Astrocyte (in vitro differentiated cells and primary cell): ENCODE data around the gene OXNAD1. TPM values are rescaled to one million over a fixed set of nuclear protein-coding genes. Genes with fewer than 3 reads are reported as not detected.
A peak's percentile ranks its signal among the peaks of the same experiment; 100 is the strongest.

Source experiments
- DNase-seq: peaks from one replicate; pipeline ENCODE4 v3.0.0-alpha.2; 2010; ENCODE audit warnings: low read depth
- FAIRE-seq: peaks from 2 replicates; lab custom pipeline; 2011; peaks lifted over from hg19 to GRCh38; lab: Jason Lieb, UNC
- H2AFZ ChIP-seq: 2 replicates; pipeline ENCODE4 v1.6.0; 2012; ENCODE audit warnings: low read depth, low read length, inconsistent platforms
- H3K27ac ChIP-seq: 2 replicates; pipeline ENCODE4 v1.5.1; 2011; ENCODE audit warnings: low read depth, low read length, inconsistent platforms
- H3K27me3 ChIP-seq: 2 replicates; pipeline ENCODE4 v1.6.0; 2011; ENCODE audit warnings: low read length, inconsistent platforms; ENCODE audit not compliant: insufficient read depth
- H3K36me3 ChIP-seq: 2 replicates; pipeline ENCODE4 v1.5.1; 2011; ENCODE audit warnings: low read length, inconsistent platforms; ENCODE audit not compliant: insufficient read depth
- H3K4me1 ChIP-seq: 2 replicates; pipeline ENCODE4 v1.5.1; 2011; ENCODE audit warnings: low read length, inconsistent platforms; ENCODE audit not compliant: insufficient read depth
- H3K4me2 ChIP-seq: 2 replicates; pipeline ENCODE4 v1.6.0; 2012; ENCODE audit warnings: low read length, inconsistent platforms
- H3K4me3 ChIP-seq: 2 replicates; pipeline ENCODE4 v1.5.1; 2011; ENCODE audit warnings: low read depth, mild to moderate bottlenecking, low read length, inconsistent platforms; ENCODE audit not compliant: insufficient read depth
- H3K79me2 ChIP-seq: 2 replicates; pipeline ENCODE4 v1.6.0; 2012; ENCODE audit warnings: mild to moderate bottlenecking, low read length, inconsistent platforms; ENCODE audit not compliant: insufficient read depth
- H3K9ac ChIP-seq: 2 replicates; pipeline ENCODE4 v1.6.0; 2012; ENCODE audit warnings: mild to moderate bottlenecking, low read length, inconsistent platforms
- H3K9me3 ChIP-seq: 2 replicates; pipeline ENCODE4 v1.5.1; 2012; ENCODE audit warnings: low read depth, mild to moderate bottlenecking, low read length, inconsistent platforms; ENCODE audit not compliant: insufficient read depth
- H4K20me1 ChIP-seq: 2 replicates; pipeline ENCODE4 v1.6.0; 2012; ENCODE audit warnings: low read length, inconsistent platforms; ENCODE audit not compliant: insufficient read depth
- H3K27ac Mint-ChIP-seq: one replicate; pipeline ENCODE4 v1.8.0; 2021; ENCODE audit warnings: mild to moderate bottlenecking, mixed read lengths; ENCODE audit not compliant: unreplicated experiment
- H3K27me3 Mint-ChIP-seq: one replicate; pipeline ENCODE4 v1.8.0; 2021; ENCODE audit warnings: low read depth, mixed read lengths; ENCODE audit not compliant: unreplicated experiment
- H3K36me3 Mint-ChIP-seq: one replicate; pipeline ENCODE4 v1.8.0; 2021; ENCODE audit warnings: low read depth, mixed read lengths; ENCODE audit not compliant: unreplicated experiment
- H3K4me1 Mint-ChIP-seq: one replicate; pipeline ENCODE4 v1.8.0; 2021; ENCODE audit warnings: low read depth, mixed read lengths; ENCODE audit not compliant: unreplicated experiment
- H3K4me3 Mint-ChIP-seq: one replicate; pipeline ENCODE4 v1.8.0; 2021; ENCODE audit warnings: mild to moderate bottlenecking, moderate library complexity, mixed read lengths; ENCODE audit not compliant: unreplicated experiment
- H3K9me3 Mint-ChIP-seq: one replicate; pipeline ENCODE4 v1.8.0; 2021; ENCODE audit warnings: mild to moderate bottlenecking, mixed read lengths; ENCODE audit not compliant: unreplicated experiment
- EZH2 ChIP-seq: IDR thresholded peaks from 2 replicates; pipeline ENCODE4 v1.6.1; 2012; ENCODE audit warnings: mild to moderate bottlenecking, low read length, inconsistent platforms; ENCODE audit not compliant: insufficient read depth
- total RNA-seq: library from RNA; stranded (reverse); gene quantifications from 2 replicates; pipeline ENCODE4 v1.2.1, GENCODE V29; 2021
- TF ChIP-seq, protein P1 (sequence below): IDR thresholded peaks from 2 replicates; pipeline ENCODE4 v1.5.1; 2011; ENCODE audit warnings: low read depth, mild to moderate bottlenecking, inconsistent platforms, low read length, moderate library complexity; ENCODE audit not compliant: insufficient read depth

OXNAD1 gene
- total RNA-seq, 1 donor from 2014 or later: 10.5 TPM

DNA sequence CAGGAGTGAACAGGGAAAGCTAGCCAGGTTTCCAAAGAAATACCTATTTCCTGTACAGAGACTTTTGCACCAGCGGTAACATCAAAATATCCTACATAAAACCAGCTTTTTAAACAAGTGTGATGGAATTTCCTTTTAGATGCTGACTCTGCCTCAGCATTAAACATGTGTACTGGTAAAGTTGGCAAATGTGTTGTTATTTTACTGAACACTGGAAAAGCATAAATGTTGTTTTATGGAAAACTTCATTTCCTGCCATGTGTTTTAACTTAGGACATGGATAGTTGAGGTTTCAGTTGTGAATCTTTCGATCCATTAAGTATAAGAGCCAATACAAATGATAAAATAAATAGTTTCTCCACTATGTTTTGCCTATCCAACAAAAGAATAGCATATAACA lies 15.7 kb downstream of the OXNAD1 start:
- Mint-ChIP-seq H3K27me3 (no peaks in the 10 kb centered on the region), H3K36me3 (no peaks in the 10 kb centered on the region), H3K4me3 (no peak overlapping the region), H3K27ac (no peak overlapping the region), H3K4me1 (peaks cover 2% of the 10 kb centered on the region), H3K9me3 (no peaks in the 10 kb centered on the region)
- no peaks in the 10 kb centered on the region for H3K36me3 ChIP-seq
- no peak for TF ChIP-seq EZH2
- TF ChIP-seq, protein P1, sequence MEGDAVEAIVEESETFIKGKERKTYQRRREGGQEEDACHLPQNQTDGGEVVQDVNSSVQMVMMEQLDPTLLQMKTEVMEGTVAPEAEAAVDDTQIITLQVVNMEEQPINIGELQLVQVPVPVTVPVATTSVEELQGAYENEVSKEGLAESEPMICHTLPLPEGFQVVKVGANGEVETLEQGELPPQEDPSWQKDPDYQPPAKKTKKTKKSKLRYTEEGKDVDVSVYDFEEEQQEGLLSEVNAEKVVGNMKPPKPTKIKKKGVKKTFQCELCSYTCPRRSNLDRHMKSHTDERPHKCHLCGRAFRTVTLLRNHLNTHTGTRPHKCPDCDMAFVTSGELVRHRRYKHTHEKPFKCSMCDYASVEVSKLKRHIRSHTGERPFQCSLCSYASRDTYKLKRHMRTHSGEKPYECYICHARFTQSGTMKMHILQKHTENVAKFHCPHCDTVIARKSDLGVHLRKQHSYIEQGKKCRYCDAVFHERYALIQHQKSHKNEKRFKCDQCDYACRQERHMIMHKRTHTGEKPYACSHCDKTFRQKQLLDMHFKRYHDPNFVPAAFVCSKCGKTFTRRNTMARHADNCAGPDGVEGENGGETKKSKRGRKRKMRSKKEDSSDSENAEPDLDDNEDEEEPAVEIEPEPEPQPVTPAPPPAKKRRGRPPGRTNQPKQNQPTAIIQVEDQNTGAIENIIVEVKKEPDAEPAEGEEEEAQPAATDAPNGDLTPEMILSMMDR: no peak
- H3K79me2 ChIP-seq: no peaks in the 10 kb centered on the region
- H4K20me1 ChIP-seq: no peaks in the 10 kb centered on the region
- no peak overlapping the region for H3K4me3 ChIP-seq
- no peak overlapping the region for H3K9ac ChIP-seq
- H3K27ac ChIP-seq: no peak overlapping the region
- H3K9me3 ChIP-seq: no peaks in the 10 kb centered on the region
- H3K27me3 ChIP-seq: no peaks in the 10 kb centered on the region
- H3K4me2 ChIP-seq: no peak overlapping the region
- FAIRE-seq (no peak), DNase-seq (no peak)
- no peak overlapping the region for H2AFZ ChIP-seq
- no peaks in the 10 kb centered on the region for H3K4me1 ChIP-seq

DNA sequence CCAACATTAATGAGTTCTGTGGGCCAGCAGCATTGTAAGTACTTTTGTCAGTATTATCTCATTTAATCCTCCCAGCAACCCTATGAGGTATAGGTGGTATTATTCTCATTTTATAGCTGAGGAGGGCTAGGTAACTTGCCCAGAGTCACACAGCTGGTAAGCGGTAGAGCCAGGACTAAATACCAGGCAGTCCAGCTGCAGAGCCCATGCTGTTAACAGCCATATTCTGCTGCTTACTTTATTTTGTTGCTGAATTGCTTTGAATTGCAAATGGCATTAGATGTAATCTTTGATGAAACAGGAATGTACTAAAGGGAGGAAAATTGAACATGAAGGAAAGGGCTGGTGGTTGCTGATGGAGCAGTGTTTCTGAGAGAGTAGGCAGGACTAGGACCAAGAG lies 19.6 kb downstream of the OXNAD1 start:
- Histone ChIP-seq H3K4me2 (no peak overlapping the region), H3K27ac (no peak overlapping the region), H3K4me3 (no peak overlapping the region), H3K4me1 (no peaks in the 10 kb centered on the region), H3K9ac (no peak overlapping the region), H4K20me1 (peaks cover 3% of the 10 kb centered on the region), H2AFZ (no peak overlapping the region), H3K36me3 (no peaks in the 10 kb centered on the region), H3K79me2 (no peaks in the 10 kb centered on the region), H3K9me3 (no peaks in the 10 kb centered on the region), H3K27me3 (no peaks in the 10 kb centered on the region)
- TF ChIP-seq EZH2: no peak
- TF ChIP-seq, protein P1: no peak
- Mint-ChIP-seq H3K27me3 (no peaks in the 10 kb centered on the region), H3K9me3 (no peaks in the 10 kb centered on the region), H3K4me1 (peaks cover 10% of the 10 kb centered on the region), H3K36me3 (no peaks in the 10 kb centered on the region), H3K27ac (no peak overlapping the region), H3K4me3 (no peak overlapping the region)
- DNase-seq (no peak), FAIRE-seq (no peak)

DNA sequence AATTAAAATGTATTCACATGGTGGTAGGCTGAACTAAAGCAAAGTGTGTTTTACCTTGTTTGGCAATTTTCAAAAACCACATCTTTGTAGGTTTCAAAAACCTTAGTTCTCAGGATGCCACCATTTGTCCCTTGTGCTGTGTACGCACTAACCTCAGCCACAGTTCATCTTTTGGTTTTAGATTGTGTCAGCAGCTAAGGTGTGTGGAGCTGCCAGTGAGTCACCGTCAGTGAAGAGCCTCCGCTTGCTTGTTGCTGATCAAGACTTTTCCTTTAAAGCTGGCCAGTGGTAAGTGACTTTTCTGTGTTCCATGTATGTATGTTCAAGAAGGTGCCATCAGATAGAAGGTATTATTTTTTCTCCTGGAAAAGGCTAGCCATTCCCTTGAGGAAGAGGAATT lies 21.1 kb downstream of the OXNAD1 start:
- TF ChIP-seq EZH2: no peak
- TF ChIP-seq, protein P1: no peak
- H3K36me3 Mint-ChIP-seq: no peaks in the 10 kb centered on the region
- Histone ChIP-seq H3K9me3 (no peaks in the 10 kb centered on the region), H3K4me2 (no peak overlapping the region), H3K4me3 (no peak overlapping the region), H2AFZ (no peak overlapping the region), H3K27me3 (no peaks in the 10 kb centered on the region), H3K4me1 (no peaks in the 10 kb centered on the region), H3K36me3 (no peaks in the 10 kb centered on the region), H4K20me1 (peaks cover 8% of the 10 kb centered on the region), H3K27ac (no peak overlapping the region), H3K9ac (no peak overlapping the region), H3K79me2 (no peaks in the 10 kb centered on the region)
- H3K9me3 Mint-ChIP-seq: no peaks in the 10 kb centered on the region
- DNase-seq: no peak
- FAIRE-seq: no peak
- H3K4me1 Mint-ChIP-seq: peaks cover 18% of the 10 kb centered on the region
- H3K27ac Mint-ChIP-seq: peak overlapping the region; percentile 8
- H3K27me3 Mint-ChIP-seq: no peaks in the 10 kb centered on the region
- no peak overlapping the region for H3K4me3 Mint-ChIP-seq
